IMR-90 (cell line): ENCODE measurements around the gene NR1D1. TPM values are rescaled to one million over a fixed set of nuclear protein-coding genes. Genes with fewer than 3 reads are reported as not detected.

ENCODE experiments used
- ATAC-seq: fragments of 200-7000 bp; cut with Tn5 transposase; 2 replicates; pipeline ENCODE4 v1.9.1; 2020; ENCODE audit warnings: low read depth, mild to moderate bottlenecking, moderate library complexity
- BruUV-seq: library from RNA; stranded (reverse); fragments of 400-500 nt; replicated peaks from 2 replicates; lab custom pipeline; 2021; lab: Mats Ljungman, UMichigan
- CTCF ChIA-PET: fragments of 300-600 bp; formaldehyde crosslinking; extraction: SDS; loops from one replicate; lab custom pipeline; 2021; ENCODE audit warnings: antibody characterized with exemption; lab: Yijun Ruan, JAX
- POLR2A ChIA-PET: fragments of 300-600 bp; sonication (Branson Sonifier 250); formaldehyde crosslinking; loops from one replicate; lab custom pipeline; 2022; ENCODE audit warnings: antibody characterized with exemption; ENCODE audit not compliant: unreplicated experiment; lab: Charles Lee
- DNase-seq: peaks from one replicate; pipeline ENCODE4 v3.0.0; 2013
- H2AFZ ChIP-seq: replicated peaks from 2 replicates; pipeline ENCODE3; 2013; ENCODE audit warnings: low read length, mild to moderate bottlenecking; ENCODE audit not compliant: poor library complexity
- H2AK5ac ChIP-seq: 2 replicates; pipeline ENCODE4 v1.6.1; 2013; ENCODE audit warnings: low read depth, low read length, inconsistent platforms
- H2AK9ac ChIP-seq: replicated peaks from 2 replicates; pipeline ENCODE3; 2013; ENCODE audit warnings: mild to moderate bottlenecking, low read depth, low read length, moderate library complexity; ENCODE audit not compliant: poor library complexity
- H2BK120ac ChIP-seq: 2 replicates; pipeline ENCODE4 v1.6.1; 2013; ENCODE audit warnings: low read depth, low read length, inconsistent platforms
- H2BK15ac ChIP-seq: 3 replicates; pipeline ENCODE4 v1.6.1; 2013; ENCODE audit warnings: low read depth, low read length, inconsistent platforms
- H2BK20ac ChIP-seq: 2 replicates; pipeline ENCODE4 v1.6.1; 2013; ENCODE audit warnings: low read depth, mild to moderate bottlenecking, inconsistent platforms, low read length, moderate library complexity
- H2BK5ac ChIP-seq: 2 replicates; pipeline ENCODE4 v1.6.1; 2013; ENCODE audit warnings: mild to moderate bottlenecking, low read depth, low read length, inconsistent platforms; ENCODE audit not compliant: poor library complexity, severe bottlenecking
- H3K14ac ChIP-seq: replicated peaks from 2 replicates; pipeline ENCODE4 v1.6.1; 2013; ENCODE audit warnings: low read depth, low read length, inconsistent platforms
- H3K18ac ChIP-seq: 2 replicates; pipeline ENCODE4 v1.6.1; 2013; ENCODE audit warnings: low read depth, low read length, control low read depth
- H3K23ac ChIP-seq: 2 replicates; pipeline ENCODE4 v1.6.1; 2013; ENCODE audit warnings: low read depth, low read length, inconsistent platforms
- H3K27ac ChIP-seq: 2 replicates; pipeline ENCODE4 v1.5.1; 2013; ENCODE audit warnings: mild to moderate bottlenecking, control low read depth, low read length; ENCODE audit not compliant: insufficient read depth
- H3K27me3 ChIP-seq: 2 replicates; pipeline ENCODE4 v1.6.1; 2013; ENCODE audit warnings: low read length; ENCODE audit not compliant: control insufficient read depth, insufficient read depth
- H3K36me3 ChIP-seq: 2 replicates; pipeline ENCODE4 v1.6.1; 2013; ENCODE audit warnings: low read length, mixed read lengths; ENCODE audit not compliant: control insufficient read depth, insufficient read depth
- H3K4ac ChIP-seq: 2 replicates; pipeline ENCODE4 v1.6.1; 2013; ENCODE audit warnings: low read depth, low read length, inconsistent platforms
- H3K4me1 ChIP-seq: 2 replicates; pipeline ENCODE4 v1.6.1; 2013; ENCODE audit warnings: low read length, mixed read lengths; ENCODE audit not compliant: control insufficient read depth, insufficient read depth
- H3K4me2 ChIP-seq: 2 replicates; pipeline ENCODE4 v1.6.1; 2013; ENCODE audit warnings: low read depth, mild to moderate bottlenecking, control low read depth, low read length, moderate library complexity
- H3K4me3 ChIP-seq: 2 replicates; pipeline ENCODE4 v1.5.1; 2013; ENCODE audit warnings: low read depth, mild to moderate bottlenecking, control low read depth, low read length, moderate library complexity; ENCODE audit not compliant: insufficient read depth
- H3K56ac ChIP-seq: 2 replicates; pipeline ENCODE4 v1.6.1; 2013; ENCODE audit warnings: low read length, inconsistent platforms; ENCODE audit not compliant: insufficient read depth; ENCODE audit errors: extremely low read depth
- H3K79me1 ChIP-seq, 2 experiments: 2 replicates each; pipeline ENCODE4 v1.6.1; 2013; ENCODE audit warnings: low read length in 2 of 2, inconsistent platforms in 1 of 2, low read depth in 1 of 2
- H3K9ac ChIP-seq: 2 replicates; pipeline ENCODE4 v1.6.1; 2013; ENCODE audit warnings: low read depth, low read length, control low read depth
- H3K9me1 ChIP-seq: 2 replicates; pipeline ENCODE4 v1.6.1; 2013; ENCODE audit warnings: low read length, inconsistent platforms; ENCODE audit not compliant: insufficient read depth
- H3K9me3 ChIP-seq: 2 replicates; pipeline ENCODE4 v1.6.1; 2013; ENCODE audit warnings: low read length; ENCODE audit not compliant: control insufficient read depth, insufficient read depth
- H4K20me1 ChIP-seq: 2 replicates; pipeline ENCODE4 v1.6.1; 2013; ENCODE audit warnings: low read length, inconsistent platforms; ENCODE audit not compliant: insufficient read depth
- H4K5ac ChIP-seq: 2 replicates; pipeline ENCODE4 v1.6.1; 2013; ENCODE audit warnings: mild to moderate bottlenecking, low read depth, low read length, control low read depth
- H4K8ac ChIP-seq, 2 experiments: 2 replicates each; pipeline ENCODE4 v1.6.1; 2013; ENCODE audit warnings: low read depth in 2 of 2, low read length in 2 of 2, control low read depth in 1 of 2, inconsistent platforms in 1 of 2
- H4K91ac ChIP-seq: 2 replicates; pipeline ENCODE4 v1.6.1; 2013; ENCODE audit warnings: low read depth, low read length, inconsistent platforms; ENCODE audit not compliant: insufficient read depth
- CHD1 ChIP-seq: IDR thresholded peaks from 2 replicates; pipeline ENCODE4 v1.6.1; 2012; ENCODE audit warnings: low read depth, low read length, improper control_type of control experiment
- MAFK ChIP-seq: IDR thresholded peaks from 2 replicates; pipeline ENCODE4 v1.6.1; 2012; ENCODE audit warnings: low read depth, low read length, improper control_type of control experiment
- MAZ ChIP-seq: IDR thresholded peaks from 2 replicates; pipeline ENCODE4 v1.6.1; 2012; ENCODE audit warnings: low read depth, mild to moderate bottlenecking, low read length, improper control_type of control experiment, moderate library complexity, borderline replicate concordance
- MXI1 ChIP-seq: IDR thresholded peaks from 2 replicates; pipeline ENCODE4 v1.6.1; 2012; ENCODE audit warnings: low read depth, mild to moderate bottlenecking, low read length, moderate library complexity, borderline replicate concordance
- POLR2A ChIP-seq: IDR thresholded peaks from 2 replicates; pipeline ENCODE4 v1.6.1; 2012; ENCODE audit warnings: mild to moderate bottlenecking, low read depth, low read length
- RAD21 ChIP-seq: IDR thresholded peaks from 2 replicates; pipeline ENCODE4 v1.6.1; 2012; ENCODE audit warnings: low read length, improper control_type of control experiment
- RCOR1 ChIP-seq: IDR thresholded peaks from 2 replicates; pipeline ENCODE4 v1.6.1; 2012; ENCODE audit warnings: mild to moderate bottlenecking, low read length, improper control_type of control experiment; ENCODE audit not compliant: insufficient replicate concordance
- RFX5 ChIP-seq: IDR thresholded peaks from 2 replicates; pipeline ENCODE4 v1.8.0; 2012; ENCODE audit warnings: low read depth, mild to moderate bottlenecking, low read length, moderate library complexity
- SMC3 ChIP-seq: fragments of 150-350 bp; IDR thresholded peaks from 2 replicates; pipeline ENCODE4 v1.6.1; 2016; ENCODE audit warnings: low read depth, mild to moderate bottlenecking, antibody characterized with exemption, low read length, moderate library complexity
- WGBS, 2 experiments: methylation state at CpG; one replicate each; pipeline versions ENCODE4 v1.1.5 to v1.1.7; 2013; ENCODE audit warnings: missing lambda C conversion rate in 2 of 2; ENCODE audit not compliant: insufficient read length in 1 of 2; ENCODE audit errors: extremely low coverage in 2 of 2; 5-methylcytosine and 5-hydroxymethylcytosine counted together
- dilution Hi-C: fragments of 300-500 bp; cut with HindIII; formaldehyde crosslinking; loops from one replicate; pipeline ENCODE4 v1.14.3; 2018; ENCODE audit warnings: low sequenced_read_pairs; ENCODE audit not compliant: unreplicated experiment
- in situ Hi-C: fragments of 300-500 bp; cut with MboI; formaldehyde crosslinking; loops from 3 replicates; pipeline ENCODE4 v1.14.3; 2019; ENCODE audit warnings: low sequenced_read_pairs, inconsistent platforms, mixed read lengths
- intact Hi-C: fragments of 100-400 bp; cut with micrococcal nuclease; formaldehyde crosslinking; loops from 2 replicates; pipeline ENCODE4 v1.10.0; 2022
- polyA plus RNA-seq, 3 experiments: library from polyadenylated mRNA; depleted of rRNA; stranded (reverse); fragments of >200 nt; gene quantifications; 2 replicates each; pipeline ENCODE4 v1.2.3, GENCODE V29; 2012; ENCODE audit warnings: low replicate concordance in 1 of 3
- total RNA-seq: library from RNA; depleted of rRNA; stranded (reverse); fragments of >200 nt; gene quantifications from 2 replicates; pipeline ENCODE4 v1.2.3, GENCODE V29; 2012
- TF ChIP-seq, protein P1 (sequence below): conservative IDR thresholded peaks from 2 replicates; pipeline ENCODE4 v1.5.1; 2012; ENCODE audit warnings: mild to moderate bottlenecking, low read depth, low read length, improper control_type of control experiment
- TF ChIP-seq, protein P2 (sequence below): fragments of 150-350 bp; IDR thresholded peaks from 2 replicates; pipeline ENCODE4 v1.6.1; 2016; ENCODE audit warnings: low read depth, mild to moderate bottlenecking, low read length, moderate library complexity, borderline replicate concordance

NR1D1 gene
- total and polyA plus RNA-seq, 2 of the 4 experiments (the other 2 are of a cell fraction): 0.36 to 7.2 TPM

DNA sequence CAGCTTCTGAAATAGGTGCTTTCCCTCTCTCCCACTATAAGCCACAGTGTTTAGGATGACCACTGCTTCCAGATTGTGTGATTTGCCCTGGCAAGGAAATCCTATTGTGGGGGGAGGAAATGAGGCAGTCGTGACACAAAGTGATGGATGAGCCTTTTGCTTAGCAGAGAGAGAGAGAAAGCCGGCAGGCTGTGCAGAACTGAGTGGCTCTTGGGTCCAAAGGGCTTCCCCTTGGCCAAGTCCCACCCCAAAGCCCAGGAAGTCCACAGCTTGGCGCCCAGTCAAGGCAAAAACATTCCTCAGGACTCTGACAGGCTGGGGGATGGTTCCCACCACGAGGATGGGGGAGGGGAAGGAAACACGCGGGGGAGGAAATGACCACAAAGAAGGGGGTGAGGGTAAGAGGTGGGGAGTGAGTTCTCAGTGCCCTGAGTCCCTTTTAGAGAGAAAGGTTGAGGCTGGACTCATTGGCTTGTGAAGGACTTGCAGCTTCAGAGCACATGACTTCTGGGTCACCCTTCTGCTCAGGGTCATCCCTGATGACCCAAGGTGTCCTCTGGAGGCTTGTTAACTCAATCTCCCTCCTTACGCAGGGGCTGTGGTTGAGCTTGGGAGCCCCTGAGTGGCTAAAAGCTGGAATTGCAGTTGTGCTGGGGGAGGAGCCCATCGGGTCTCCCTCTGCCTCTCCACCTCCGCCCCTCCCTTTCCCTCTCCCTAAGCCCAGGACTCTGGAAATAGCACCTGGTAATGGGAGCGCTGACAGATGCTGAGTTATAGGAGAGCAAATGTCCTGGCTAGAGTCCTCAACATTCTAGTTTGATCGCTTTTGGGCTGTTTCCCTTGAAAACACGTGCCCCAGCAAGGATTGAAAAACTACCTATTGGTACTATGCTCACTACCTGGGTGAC is 11.1 kb upstream of the NR1D1 start:
- no peaks in the 10 kb centered on the region for H3K9me3 ChIP-seq
- peak overlapping the region; percentile 10 to 87 for H4K8ac ChIP-seq
- WGBS, 2 experiments: 0% methylated on average over 2 of the region's 12 CpGs; no CpG with 5 or more reads in 1 of the 2 experiments
- no peak overlapping the region for H3K4me3 ChIP-seq
- peaks cover 0 to 47% of the 10 kb centered on the region in 2 experiments; a peak in 2 of 4 replicates for H3K79me1 ChIP-seq
- H4K5ac ChIP-seq: peak overlapping the region; percentile 47
- in situ Hi-C loops: no loop called here
- H3K4me2 ChIP-seq: peak overlapping the region; percentile 51
- H3K4me1 ChIP-seq: peaks cover 52% of the 10 kb centered on the region
- H3K56ac ChIP-seq: peak overlapping the region; percentile 55; the same call in 1 of the 2 replicates
- H2AK5ac ChIP-seq: peak overlapping the region; percentile 78
- POLR2A ChIA-PET: interaction anchor here (0.5 kb wide), 1 partner anchor 13 kb away, joined by 3 read pairs; no protein-coding TSS in a partner anchor
- ATAC-seq: peak; percentile 72
- CTCF ChIA-PET: interaction anchor here (0.6 to 2.5 kb wide), 17 partner anchors 10 to 97 kb away, joined by 3 to 12 read pairs (median 4); partner anchors contain the start of gene MED24
- H3K27ac ChIP-seq: peak overlapping the region; percentile 76
- peak overlapping the region; percentile 79 for H4K91ac ChIP-seq
- no peaks in the 10 kb centered on the region for H3K27me3 ChIP-seq
- peak overlapping the region; percentile 93 for H2BK120ac ChIP-seq
- intact Hi-C loops: loop anchor here (1.0 to 2.0 kb wide), 5 partner anchors 11 to 179 kb away; partner anchors contain the start of gene NR1D1
- H3K9ac ChIP-seq: peak overlapping the region; percentile 49
- peak overlapping the region; percentile 73 for H3K14ac ChIP-seq
- peak overlapping the region; percentile 95 for H2AK9ac ChIP-seq
- peaks cover 5% of the 10 kb centered on the region; the same call in 1 of the 2 replicates for H4K20me1 ChIP-seq
- peak overlapping the region; percentile 75 for H2BK5ac ChIP-seq
- peak; percentile 97 for DNase-seq
- peak overlapping the region; percentile 58; the same call in 2 of the 3 replicates for H2BK15ac ChIP-seq
- H2AFZ ChIP-seq: peak overlapping the region; percentile 89
- dilution Hi-C loops: no loop called here
- peak overlapping the region; percentile 84 for H3K23ac ChIP-seq
- H3K9me1 ChIP-seq: peaks cover 23% of the 10 kb centered on the region
- H2BK20ac ChIP-seq: peak overlapping the region; percentile 86
- H3K36me3 ChIP-seq: no peaks in the 10 kb centered on the region
- peak overlapping the region; percentile 90 for H3K4ac ChIP-seq
- H3K18ac ChIP-seq: peak overlapping the region; percentile 13; the same call in 1 of the 2 replicates
- BruUV-seq: no TSS peak
- TF ChIP-seq RFX5 (no peak), SMC3 (peak; percentile 73), RCOR1 (peak; percentile 32), MXI1 (peak; percentile 44; the same call in 1 of the 2 replicates), MAZ (peak; percentile 83), CHD1 (no peak), MAFK (0 out of 2 replicates have a peak, but pooled peaks have one; percentile 8), POLR2A (0 out of 2 replicates have a peak, but pooled peaks have one; percentile 25), RAD21 (peak; percentile 92)
- TF ChIP-seq, protein P1, sequence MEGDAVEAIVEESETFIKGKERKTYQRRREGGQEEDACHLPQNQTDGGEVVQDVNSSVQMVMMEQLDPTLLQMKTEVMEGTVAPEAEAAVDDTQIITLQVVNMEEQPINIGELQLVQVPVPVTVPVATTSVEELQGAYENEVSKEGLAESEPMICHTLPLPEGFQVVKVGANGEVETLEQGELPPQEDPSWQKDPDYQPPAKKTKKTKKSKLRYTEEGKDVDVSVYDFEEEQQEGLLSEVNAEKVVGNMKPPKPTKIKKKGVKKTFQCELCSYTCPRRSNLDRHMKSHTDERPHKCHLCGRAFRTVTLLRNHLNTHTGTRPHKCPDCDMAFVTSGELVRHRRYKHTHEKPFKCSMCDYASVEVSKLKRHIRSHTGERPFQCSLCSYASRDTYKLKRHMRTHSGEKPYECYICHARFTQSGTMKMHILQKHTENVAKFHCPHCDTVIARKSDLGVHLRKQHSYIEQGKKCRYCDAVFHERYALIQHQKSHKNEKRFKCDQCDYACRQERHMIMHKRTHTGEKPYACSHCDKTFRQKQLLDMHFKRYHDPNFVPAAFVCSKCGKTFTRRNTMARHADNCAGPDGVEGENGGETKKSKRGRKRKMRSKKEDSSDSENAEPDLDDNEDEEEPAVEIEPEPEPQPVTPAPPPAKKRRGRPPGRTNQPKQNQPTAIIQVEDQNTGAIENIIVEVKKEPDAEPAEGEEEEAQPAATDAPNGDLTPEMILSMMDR: peak; percentile 89
- TF ChIP-seq, protein P2, sequence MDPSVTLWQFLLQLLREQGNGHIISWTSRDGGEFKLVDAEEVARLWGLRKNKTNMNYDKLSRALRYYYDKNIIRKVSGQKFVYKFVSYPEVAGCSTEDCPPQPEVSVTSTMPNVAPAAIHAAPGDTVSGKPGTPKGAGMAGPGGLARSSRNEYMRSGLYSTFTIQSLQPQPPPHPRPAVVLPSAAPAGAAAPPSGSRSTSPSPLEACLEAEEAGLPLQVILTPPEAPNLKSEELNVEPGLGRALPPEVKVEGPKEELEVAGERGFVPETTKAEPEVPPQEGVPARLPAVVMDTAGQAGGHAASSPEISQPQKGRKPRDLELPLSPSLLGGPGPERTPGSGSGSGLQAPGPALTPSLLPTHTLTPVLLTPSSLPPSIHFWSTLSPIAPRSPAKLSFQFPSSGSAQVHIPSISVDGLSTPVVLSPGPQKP: no peak
